ENCODE data around the gene TCFL5.
"Not testable (repeated sequence)": the region's sequence is repeated elsewhere in the genome, so short reads cannot be mapped to it uniquely, and the experiment has no call there.

TCFL5 gene

DNA sequence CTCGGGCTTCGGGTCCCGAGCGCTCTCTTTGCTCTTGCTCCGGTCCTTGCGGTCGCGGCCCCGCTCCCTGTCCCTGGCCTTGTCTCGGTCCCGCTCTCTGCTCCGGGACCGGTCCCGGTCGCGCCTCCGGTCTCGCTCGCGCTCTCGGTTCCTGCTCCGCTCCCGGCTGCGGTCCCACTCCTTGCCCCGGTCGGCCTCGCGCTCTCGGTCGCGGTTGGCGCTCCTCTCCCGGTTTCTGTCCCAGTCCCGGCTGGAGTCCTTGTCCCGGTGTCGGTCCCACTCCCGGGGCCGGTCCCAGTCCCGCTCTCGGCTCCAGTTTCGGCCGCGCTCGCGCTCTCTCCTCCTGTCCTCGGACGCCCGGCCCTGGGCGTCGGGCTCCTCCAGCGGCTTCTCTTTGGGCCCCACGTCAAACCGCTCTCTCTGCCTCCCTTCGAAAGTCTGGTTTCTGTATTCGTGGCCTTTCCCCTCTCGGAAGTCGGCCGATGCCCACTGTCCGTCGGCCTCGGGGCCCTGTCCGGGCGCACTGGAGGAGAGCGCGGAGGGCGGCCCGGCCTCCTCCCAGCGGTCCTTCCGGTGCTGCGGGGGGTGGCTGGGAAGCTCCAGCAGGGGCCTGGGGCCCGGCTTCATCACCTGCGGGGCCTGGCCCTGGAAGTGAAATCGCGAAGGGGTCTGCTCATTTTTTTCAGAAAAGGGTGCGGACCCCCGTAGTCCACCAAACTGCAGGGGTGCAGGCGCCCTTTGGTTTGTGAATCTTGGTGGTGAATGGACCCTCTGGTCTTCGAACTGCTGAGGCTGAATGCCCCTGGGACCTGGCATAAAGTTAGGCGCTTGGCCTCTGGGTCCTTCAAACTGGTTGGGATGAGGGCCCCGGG lies 17.9 kb upstream of the TCFL5 start:
- no peak for DNase-seq

GRCh38 chr20:62878244-62879038 lies 16.8 kb upstream of the TCFL5 start:
- DNase-seq, result no peak

GRCh38 chr20:62876902-62877816 lies 15.5 kb upstream of the TCFL5 start:
- DNase-seq, result peak; percentile 28

DNA sequence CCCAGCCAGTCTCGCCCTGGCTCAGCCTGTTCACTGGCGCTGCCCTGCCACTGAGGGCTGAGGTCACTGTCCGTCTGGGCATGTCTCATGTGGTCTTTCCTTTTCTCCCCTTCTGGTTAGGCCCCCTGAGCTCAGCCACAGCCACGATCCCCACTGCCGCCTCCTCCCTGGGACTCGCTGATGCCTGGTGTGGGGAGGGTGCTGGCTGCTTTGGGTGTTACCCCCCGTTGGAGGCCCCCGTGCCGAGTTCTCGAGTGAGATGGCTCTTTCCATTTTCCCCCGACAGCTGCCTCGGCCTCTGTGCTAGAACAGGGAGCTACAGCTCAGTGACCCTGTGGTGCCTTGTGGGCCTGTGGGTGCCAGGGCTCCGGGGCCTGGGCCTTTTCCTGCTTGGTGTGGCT lies 14.9 kb upstream of the TCFL5 start:
- no peak for DNase-seq

DNA sequence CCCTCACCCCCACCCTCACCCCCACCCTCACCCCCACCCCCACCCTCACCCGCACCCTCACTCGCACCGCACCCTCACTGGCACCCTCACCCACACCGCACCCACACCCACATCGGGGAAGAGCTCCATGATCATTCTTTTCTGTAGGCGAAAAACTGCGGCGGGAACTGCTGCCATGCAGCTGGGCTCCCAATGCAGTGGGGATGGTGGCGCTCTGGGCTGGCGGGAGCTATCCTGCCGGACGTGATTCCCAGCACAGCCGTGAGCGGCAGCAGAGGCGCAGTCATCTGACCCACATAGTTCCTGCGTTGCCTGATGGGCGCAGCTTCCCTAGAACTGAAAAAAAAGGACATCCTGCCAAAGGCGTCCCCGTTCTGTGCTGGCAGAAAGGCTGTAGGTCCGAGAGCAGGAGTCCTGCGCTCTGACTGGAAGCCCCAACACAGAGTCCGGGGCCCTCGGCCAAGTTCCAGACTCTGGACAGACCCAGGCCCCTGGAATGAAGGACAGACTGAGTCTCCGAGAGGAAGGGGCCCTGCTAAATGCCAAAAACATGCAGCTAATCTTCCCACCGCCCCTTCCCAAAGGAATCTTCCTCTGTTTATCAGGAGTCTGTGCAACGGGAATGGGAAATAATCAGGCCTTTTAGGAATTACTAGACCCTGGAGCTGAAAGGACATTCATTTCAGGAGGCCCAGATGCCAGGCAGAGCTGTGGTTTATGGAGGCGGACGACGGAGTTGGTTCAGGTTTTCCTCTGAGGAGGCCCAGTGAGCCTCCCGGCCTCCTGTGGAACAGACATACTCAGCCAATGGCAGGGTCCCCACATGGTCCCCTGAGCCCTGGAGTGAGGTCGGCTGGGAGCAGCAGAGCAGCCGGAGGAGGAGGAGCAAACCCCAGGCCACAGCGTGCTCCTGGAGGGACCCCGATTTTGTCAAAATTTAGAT lies 14.1 kb upstream of the TCFL5 start:
- DNase-seq, result peak; percentile 89

GRCh38 chr20:62874964-62875344 lies 13.3 kb upstream of the TCFL5 start:
- DNase-seq, result no peak

DNA sequence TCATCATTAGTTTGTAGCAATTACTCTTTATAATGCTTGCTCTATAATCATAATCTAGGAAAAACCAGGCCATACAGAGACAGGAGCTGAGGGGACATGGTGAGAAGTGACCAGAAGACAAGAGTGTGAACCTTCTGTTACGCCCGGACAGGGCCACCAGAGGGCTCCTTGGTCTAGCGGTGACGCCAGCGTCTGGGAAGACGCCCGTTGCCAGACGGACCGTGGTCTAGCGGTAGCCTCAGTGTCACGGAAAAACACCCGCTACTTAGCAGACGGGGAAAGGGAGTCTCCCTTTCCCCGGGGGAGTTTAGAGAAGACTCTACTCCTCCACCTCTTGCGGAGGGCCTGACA lies 12.0 kb upstream of the TCFL5 start:
- DNase-seq, result peak; percentile 62

DNA sequence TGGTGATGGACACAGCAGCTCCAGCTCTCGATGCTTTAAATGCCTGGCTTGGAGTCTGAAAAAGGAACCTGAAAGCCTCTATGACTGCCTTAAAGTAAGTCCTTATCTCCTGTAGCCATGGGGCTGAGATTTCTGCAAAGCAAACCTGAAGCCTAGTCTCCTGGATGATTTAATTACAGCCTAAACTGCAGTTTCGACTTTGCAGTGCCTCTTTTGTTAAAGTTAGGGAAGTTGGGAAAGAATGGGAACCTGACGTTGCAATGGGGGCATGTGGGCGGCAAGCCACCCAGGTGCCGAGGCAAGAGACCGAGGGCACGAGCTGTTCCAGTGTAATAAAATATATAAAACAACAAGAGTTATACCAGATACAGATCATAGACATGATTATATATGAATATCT lies 11.7 kb upstream of the TCFL5 start:
- DNase-seq, result no peak

GRCh38 chr20:62872862-62873261 lies 11.2 kb upstream of the TCFL5 start:
- no peak for DNase-seq

DNA sequence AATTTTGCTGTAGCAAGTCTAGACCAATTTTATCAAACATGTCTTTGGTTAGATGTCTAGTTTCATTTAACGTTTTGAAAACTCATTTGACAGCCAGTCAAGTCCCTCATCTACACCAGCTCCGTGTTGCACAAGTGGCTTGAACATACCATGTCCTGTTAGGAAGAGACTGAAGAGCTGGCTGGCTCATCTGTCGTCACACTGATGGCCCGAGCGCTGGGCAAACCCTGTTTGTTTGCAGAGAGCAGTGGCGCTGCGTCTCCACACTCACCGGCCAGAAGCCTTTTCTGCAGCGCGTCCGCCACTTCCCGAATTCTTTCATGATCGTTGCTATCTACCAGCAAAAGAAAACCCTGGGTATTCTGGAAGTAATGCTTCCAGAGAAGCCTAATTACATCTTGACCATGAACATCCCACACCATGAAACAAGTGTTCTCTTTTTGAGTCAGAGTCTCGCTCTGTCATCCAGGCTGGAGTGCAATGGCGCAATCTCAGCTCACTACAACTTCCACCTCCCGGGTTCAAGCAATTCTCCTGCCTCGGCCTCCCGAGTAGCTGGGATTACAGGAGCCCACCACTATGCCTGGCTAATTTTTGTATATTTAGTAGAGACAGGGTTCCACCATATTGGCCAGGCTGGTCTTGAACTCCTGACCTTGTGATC lies 10.7 kb upstream of the TCFL5 start:
- no peak for DNase-seq

- DNase-seq, result no peak
These were observed 2.6 kb upstream of the TCFL5 start for GRCh38 chr20:62864207-62864606.

DNA sequence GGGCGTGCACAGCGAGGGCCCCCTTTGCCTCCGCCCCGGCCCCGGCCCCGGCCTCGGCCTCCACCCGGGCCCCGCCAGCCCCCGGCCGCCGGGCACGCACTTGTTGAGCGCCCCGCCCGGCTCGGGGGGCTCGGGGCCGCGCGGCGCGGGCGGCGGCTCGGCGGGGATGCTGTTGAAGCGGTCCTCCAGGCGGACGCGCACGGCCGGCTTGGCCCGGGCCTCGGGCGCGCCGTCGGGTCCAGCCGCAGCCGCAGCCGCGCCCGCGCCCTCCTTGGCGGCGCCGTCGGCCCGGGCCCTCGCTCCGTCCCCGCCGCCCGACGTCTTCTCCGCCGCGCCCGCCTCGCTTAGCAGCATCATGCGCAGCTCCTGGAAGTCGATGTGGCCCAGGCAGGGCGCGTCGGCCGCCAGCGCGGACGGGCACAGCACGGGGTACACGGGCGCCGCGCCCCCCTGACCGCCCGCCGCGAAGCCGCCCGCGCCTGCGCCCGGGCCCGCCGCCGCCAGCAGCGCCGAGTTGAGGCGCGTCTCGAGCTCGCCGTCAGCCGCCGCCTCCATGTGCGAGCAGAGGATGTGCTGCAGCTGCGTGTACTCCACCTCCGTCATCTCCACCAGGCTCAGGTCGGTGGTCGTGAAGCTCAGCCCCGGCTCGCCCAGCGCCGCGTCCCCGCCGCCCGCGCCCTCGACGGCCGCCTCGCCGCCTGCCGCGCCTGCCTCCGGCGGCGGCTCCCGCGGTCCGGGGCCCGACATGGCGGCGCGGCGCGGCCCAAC lies 514 bp downstream of the TCFL5 start:
- DNase-seq, result peak; percentile 19

- peak; percentile 44 for DNase-seq
These were observed 1.2 kb downstream of the TCFL5 start for GRCh38 chr20:62860391-62860923.

DNA sequence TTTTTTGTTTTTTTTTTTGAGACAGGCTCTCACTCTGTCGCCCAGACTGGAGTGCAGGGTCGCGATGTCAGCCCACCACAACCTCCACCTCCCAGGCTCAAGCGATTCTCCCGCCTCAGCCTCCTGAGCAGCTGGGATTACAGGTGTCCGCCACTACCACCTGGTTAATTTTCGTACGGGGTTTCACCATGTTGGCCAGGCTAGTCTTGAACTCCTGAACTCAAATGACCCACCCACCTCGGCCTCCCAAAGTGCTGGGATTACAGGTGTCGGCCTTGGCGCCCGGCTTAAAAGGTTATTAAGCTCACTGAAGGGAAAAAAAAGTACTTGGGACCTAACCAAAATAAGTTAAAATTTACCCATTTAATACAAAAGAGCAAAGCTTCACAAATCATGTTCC lies 1.9 kb downstream of the TCFL5 start:
- no peak for DNase-seq

DNA sequence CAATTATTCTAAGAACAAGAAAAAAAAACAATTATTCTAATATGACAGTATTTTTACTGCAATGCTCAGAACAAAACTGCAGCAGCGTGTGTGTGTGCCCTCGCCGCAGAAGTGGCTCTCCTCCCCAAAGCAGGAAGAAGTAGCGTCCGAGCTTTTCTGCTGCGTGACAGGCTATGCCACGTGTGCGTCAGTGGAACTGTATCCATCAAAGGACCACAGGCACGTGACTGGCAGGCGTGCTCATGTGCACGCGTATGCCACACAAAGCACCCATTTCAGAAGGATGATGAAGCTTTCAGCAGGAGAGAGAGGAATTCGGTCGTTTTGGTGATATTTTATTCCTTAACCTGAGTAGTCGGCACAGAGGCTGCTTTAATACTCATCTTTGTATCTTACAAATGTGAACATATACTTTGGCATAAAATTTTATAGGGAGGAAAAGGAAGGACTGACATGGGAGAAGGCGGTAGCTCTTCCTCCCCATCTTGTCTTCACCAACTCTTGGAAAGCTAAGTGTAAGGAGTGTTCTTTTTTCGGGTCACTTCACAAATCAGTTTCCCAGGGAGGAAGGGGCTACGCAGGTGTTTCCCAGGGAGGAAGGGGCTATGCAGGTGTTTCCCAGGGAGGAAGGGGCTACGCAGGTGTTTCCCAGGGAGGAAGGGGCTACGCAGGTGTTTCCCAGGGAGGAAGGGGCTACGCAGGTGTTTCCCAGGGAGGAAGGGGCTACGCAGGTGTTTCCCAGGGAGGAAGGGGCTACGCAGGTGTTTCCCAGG lies 3.4 kb downstream of the TCFL5 start:
- no peak for DNase-seq

GRCh38 chr20:62856931-62857619 lies 4.5 kb downstream of the TCFL5 start:
- no peak for DNase-seq

DNA sequence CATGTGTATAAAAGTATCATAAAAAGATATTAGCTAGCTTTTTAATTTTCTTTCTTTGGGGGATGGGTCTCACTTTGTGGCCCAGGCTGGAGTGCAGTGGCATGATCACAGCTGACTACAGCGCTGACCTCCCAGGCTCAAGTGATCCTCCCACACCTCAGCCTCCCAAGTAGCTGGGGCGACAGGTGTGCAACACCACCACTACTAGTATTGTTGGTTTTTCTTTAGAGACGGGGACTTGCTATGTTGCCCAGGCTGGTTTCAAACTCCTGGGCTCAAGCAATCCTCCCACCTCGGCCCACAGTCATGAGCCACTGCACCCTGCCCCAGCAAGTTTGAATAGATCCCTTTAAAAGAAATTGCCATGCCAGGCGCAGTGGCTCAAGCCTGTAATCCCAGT lies 6.5 kb downstream of the TCFL5 start:
- DNase-seq, result no peak

GRCh38 chr20:62854121-62854520 lies 7.5 kb downstream of the TCFL5 start:
- no peak for DNase-seq

GRCh38 chr20:62853304-62853703 lies 8.3 kb downstream of the TCFL5 start:
- DNase-seq, result not testable (repeated sequence)
